Heart right ventricle (tissue), 16 donors: ENCODE results near the gene RNF207. TPM values are rescaled to one million over a fixed set of nuclear protein-coding genes. Genes with fewer than 3 reads are reported as not detected.

Experiments
- ATAC-seq, 8 donors: fragments of 200-7000 bp; cut with Tn5 transposase; one replicate each; pipeline ENCODE4 v1.9.1; 2020; ENCODE audit warnings: mild to moderate bottlenecking in 8 of 8, moderate library complexity in 8 of 8, moderate number of reproducible peaks in 1 of 8
- DNase-seq, 2 donors: peaks; one replicate each; pipeline ENCODE4 v3.0.0-alpha.2; 2020
- H3K27ac ChIP-seq, 10 donors: fragments of 200-600 bp; sonication (generic) in 2 of 10; one replicate each; pipeline versions ENCODE4 v1.5.0 to v1.8.0; 2020 to 2022; ENCODE audit warnings: mild to moderate bottlenecking in 3 of 10
- H3K27me3 ChIP-seq, 7 donors: fragments of 200-600 bp; one replicate each; pipeline ENCODE4 v1.8.0; 2021 to 2022; ENCODE audit warnings: mild to moderate bottlenecking in 2 of 7
- H3K36me3 ChIP-seq, 9 donors: fragments of 200-600 bp; sonication (generic) in 1 of 9; one replicate each; pipeline versions ENCODE4 v1.5.0 to v1.8.0; 2020 to 2022; ENCODE audit warnings: mild to moderate bottlenecking in 2 of 9
- H3K4me1 ChIP-seq, 9 donors: fragments of 200-600 bp; sonication (generic) in 1 of 9; one replicate each; pipeline versions ENCODE4 v1.5.0 to v1.8.0; 2020 to 2022; ENCODE audit warnings: mild to moderate bottlenecking in 4 of 9
- H3K4me3 ChIP-seq, 10 donors: fragments of 200-600 bp; sonication (generic) in 2 of 10; one replicate each; pipeline versions ENCODE4 v1.5.0 to v1.8.0; 2020 to 2022; ENCODE audit warnings: mild to moderate bottlenecking in 7 of 10, moderate library complexity in 2 of 10
- H3K9me3 ChIP-seq, 11 donors: fragments of 200-600 bp in 10 of 11; sonication (generic) in 2 of 11; one replicate each; pipeline versions ENCODE4 v1.5.0 to v1.8.0; 2013 to 2022; ENCODE audit warnings: mild to moderate bottlenecking in 2 of 11, control low read depth in 1 of 11, moderate library complexity in 1 of 11
- CTCF ChIP-seq, 9 donors: fragments of 200-600 bp; sonication (generic) in 2 of 9; IDR thresholded peaks; one replicate each; pipeline versions ENCODE4 v1.5.0 to v1.8.0; 2021 to 2022; ENCODE audit warnings: antibody characterized with exemption in 9 of 9, mild to moderate bottlenecking in 5 of 9, moderate library complexity in 1 of 9
- WGBS, 2 donors: extraction: QIAGEN DNeasy Blood & Tissue Kit; methylation state at CpG; one replicate each; pipeline ENCODE4 v1.1.7; 2013; ENCODE audit warnings: inconsistent platforms in 1 of 2; 5-methylcytosine and 5-hydroxymethylcytosine counted together
- intact Hi-C, 10 donors: fragments of 100-400 bp; cut with DNase I; formaldehyde crosslinking; loops; one replicate each; pipeline versions ENCODE4 v1.11.1 to v1.14.2; 2022
- polyA plus RNA-seq, 2 donors: library from polyadenylated mRNA; stranded (reverse); fragments of 200-250 nt; gene quantifications; one replicate each; pipeline ENCODE4 v1.2.3, GENCODE V29; 2013
- total RNA-seq, 10 donors: library from RNA; stranded (reverse); fragmentation: NEBNext Ultra II Directional in 3 of 10; extraction: Animal tissue kit (Norgen Biotek cat#: 25700) in 3 of 10; gene quantifications; one replicate each; pipeline versions ENCODE4 v1.2.1 to v1.2.4, GENCODE V29; 2021 to 2023
- donor health status: Arrhythmogenic right ventricular cardiomyopathy.
- donor health status: ischemic (EF 13 %, LVEDD 7.1; RV severe dilation, severe dysfunction).
- donor health status: healthy with polysubstance abuse.
- donor health status: DM: no; HTN: yes; CAD: no.
- donor health status: DM: no; HTN: no; CAD: no.
- donor health status: ischemic (EF 25% LVEDD 6.9; RV normal size, moderate dysfunction).
- donor health status: ischemic (EF 25% LVEDD 5.7; RV mildly dilated, moderate dysfunction).
- donor health status: healthy.
- donor health status: DM: yes; HTN: yes; CAD: no.
- donor health status: Ischemic cardiomyopathy.
- donor health status: ischemic (EF 35%, LVEDD 5.7; RV mildly dilated, moderate dysfunction).
- donor health status: nonischemic (EF 11% LVEDD 7.7; RV severe dilation, severe dysfunction).
- donor health status: DM: yes; HTN: yes; CAD: no.
- donor health status: PGD.
- donor health status: ischemic (EF 29% LVEDD 5.4; RV normal size, mild dysfunction).
- donor health status: nonischemic (EF 23%, LVEDD 6.1; RV moderate dilation, normal function).

The RNF207 gene
- total and polyA plus RNA-seq, 12 donors, result 16.2 to 183 (median 67.4) TPM

GRCh38 chr1:6184083-6184783 is 21.7 kb upstream of the RNF207 start:
- no peak overlapping the region for H3K27ac ChIP-seq
- H3K9me3 ChIP-seq, result no peaks in the 10 kb centered on the region
- H3K36me3 ChIP-seq, result peaks cover 0 to 48% (median 19%) of the 10 kb centered on the region in 9 donors
- no peak for ATAC-seq
- intact Hi-C loops, result loop anchor here in 7 of 10 donors (10.0 kb wide), 2 partner anchors 61 to 129 kb away; partner anchors contain the start of gene HES3 (in 1 of the 7)
- TF ChIP-seq CTCF (IDR thresholded peaks at IDR 0.05), result no peak
- peaks cover under 1 to 20% (median 9%) of the 10 kb centered on the region in 9 donors for H3K4me1 ChIP-seq
- H3K27me3 ChIP-seq, result peaks cover 2 to 26% (median 10%) of the 10 kb centered on the region in 7 donors
- no peak overlapping the region for H3K4me3 ChIP-seq
- DNase-seq, result no peak
- WGBS, 2 donors, result 78 to 83% methylated on average over 13 of the region's 13 CpGs

DNA sequence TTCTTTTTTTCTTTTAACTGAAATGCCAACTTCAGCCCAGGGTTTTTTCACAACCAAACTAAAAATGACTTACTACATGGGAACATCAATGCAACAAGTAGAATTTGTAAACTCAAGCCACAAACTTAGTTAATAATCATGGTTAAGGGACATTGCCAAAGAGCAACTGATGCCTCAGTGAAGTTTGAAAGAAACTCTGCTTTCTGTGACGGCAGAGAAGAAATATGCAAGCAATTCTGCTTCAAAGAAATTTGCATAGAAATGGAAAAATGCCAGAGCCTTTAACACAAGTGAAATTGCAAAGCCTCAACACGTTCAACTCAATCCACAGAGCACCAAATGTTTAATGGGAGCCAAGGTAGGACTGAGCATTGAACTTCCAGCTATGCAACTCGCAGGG is 20.8 kb upstream of the RNF207 start:
- Histone ChIP-seq H3K27ac (no peak overlapping the region), H3K9me3 (no peaks in the 10 kb centered on the region), H3K4me3 (no peak overlapping the region), H3K4me1 (peaks cover 0 to 20% (median 9%) of the 10 kb centered on the region in 9 donors), H3K27me3 (peaks cover 0 to 19% (median 8%) of the 10 kb centered on the region in 7 donors), H3K36me3 (peaks cover 0 to 57% (median 27%) of the 10 kb centered on the region in 9 donors)
- 76 to 80% methylated on average over 3 of the region's 3 CpGs for WGBS, 2 donors
- DNase-seq, result no peak
- no peak for TF ChIP-seq CTCF (IDR thresholded peaks at IDR 0.05)
- no peak for ATAC-seq
- intact Hi-C loops, result loop anchor here in 7 of 10 donors (10.0 kb wide), 2 partner anchors 60 to 130 kb away; partner anchors contain the start of gene HES3 (in 1 of the 7)

DNA sequence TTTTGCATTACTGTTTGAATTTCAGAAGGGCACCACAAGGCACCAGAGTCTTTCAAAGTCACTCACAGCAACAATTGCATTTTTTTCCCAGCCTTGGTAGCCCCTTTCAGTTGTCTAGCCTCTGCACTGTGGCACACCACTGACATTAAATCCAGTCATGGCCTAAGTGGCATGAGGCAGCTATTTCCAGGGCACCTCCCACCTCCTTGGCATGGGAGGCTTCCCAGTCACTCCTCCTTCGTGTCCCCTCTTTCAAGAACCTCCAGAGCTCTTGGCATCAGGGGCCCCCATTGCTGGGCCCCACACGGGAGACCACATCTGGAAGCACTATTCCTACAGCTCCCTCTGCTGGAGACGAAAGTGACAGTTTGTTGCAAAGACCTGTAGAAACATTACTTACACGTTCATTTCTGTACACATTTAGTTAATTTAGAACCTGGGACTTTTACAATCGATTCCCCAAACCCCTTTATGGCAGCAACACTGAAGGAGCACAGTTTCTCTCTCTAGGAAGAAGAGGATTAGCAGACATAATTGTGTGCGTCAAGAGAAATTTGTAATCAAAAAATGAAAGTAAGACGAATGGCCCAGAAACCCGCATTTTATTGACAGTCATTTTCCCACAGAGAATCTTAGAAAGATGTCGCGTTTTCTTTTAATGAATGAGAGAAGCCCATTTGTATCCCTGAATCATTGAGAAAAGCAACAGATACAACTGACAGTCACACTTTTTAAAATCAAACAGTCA is 20.1 kb upstream of the RNF207 start:
- Histone ChIP-seq H3K4me3 (no peak overlapping the region), H3K4me1 (peaks cover 0 to 17% (median 6%) of the 10 kb centered on the region in 9 donors), H3K36me3 (peaks cover 0 to 64% (median 34%) of the 10 kb centered on the region in 9 donors), H3K9me3 (no peaks in the 10 kb centered on the region), H3K27ac (no peak overlapping the region), H3K27me3 (peaks cover 0 to 13% (median 2%) of the 10 kb centered on the region in 7 donors)
- DNase-seq, result no peak
- WGBS, 2 donors, result 71% methylated on average over 10 of the region's 10 CpGs
- peak in 7 of 9 donors; percentile 33 to 59 (median 51) for TF ChIP-seq CTCF (IDR thresholded peaks at IDR 0.05)
- ATAC-seq, result peak in 1 of 8 donors; percentile 29
- intact Hi-C loops, result loop anchor here in 7 of 10 donors (10.0 kb wide), 2 partner anchors 59 to 131 kb away; partner anchors contain the start of gene HES3 (in 1 of the 7)

GRCh38 chr1:6188466-6188865 is 17.5 kb upstream of the RNF207 start:
- no peaks in the 10 kb centered on the region for H3K9me3 ChIP-seq
- no peak for ATAC-seq
- WGBS, 2 donors, result 90 to 95% methylated on average over 8 of the region's 8 CpGs
- peaks cover 0 to 90% (median 57%) of the 10 kb centered on the region in 9 donors for H3K36me3 ChIP-seq
- DNase-seq, result no peak
- TF ChIP-seq CTCF (IDR thresholded peaks at IDR 0.05), result no peak
- no peak overlapping the region for H3K27ac ChIP-seq
- H3K4me1 ChIP-seq, result peaks cover 0 to 6% (median 0%) of the 10 kb centered on the region in 9 donors
- intact Hi-C loops, result loop anchor here in 7 of 10 donors (10.0 kb wide), 2 partner anchors 56 to 134 kb away; partner anchors contain the start of gene HES3 (in 1 of the 7)
- no peaks in the 10 kb centered on the region for H3K27me3 ChIP-seq
- no peak overlapping the region for H3K4me3 ChIP-seq
